DLD1 (cell line): Measurements from ENCODE around the gene ITGB2.
"Not testable (repeated sequence)": the region's sequence is repeated elsewhere in the genome, so short reads cannot be mapped to it uniquely, and the experiment has no call there.

Source experiments
- in situ Hi-C: cut with HindIII; loops from 2 replicates; pipeline ENCODE4 v1.10.0; 2017; ENCODE audit warnings: low sequenced_read_pairs

The ITGB2 gene

DNA sequence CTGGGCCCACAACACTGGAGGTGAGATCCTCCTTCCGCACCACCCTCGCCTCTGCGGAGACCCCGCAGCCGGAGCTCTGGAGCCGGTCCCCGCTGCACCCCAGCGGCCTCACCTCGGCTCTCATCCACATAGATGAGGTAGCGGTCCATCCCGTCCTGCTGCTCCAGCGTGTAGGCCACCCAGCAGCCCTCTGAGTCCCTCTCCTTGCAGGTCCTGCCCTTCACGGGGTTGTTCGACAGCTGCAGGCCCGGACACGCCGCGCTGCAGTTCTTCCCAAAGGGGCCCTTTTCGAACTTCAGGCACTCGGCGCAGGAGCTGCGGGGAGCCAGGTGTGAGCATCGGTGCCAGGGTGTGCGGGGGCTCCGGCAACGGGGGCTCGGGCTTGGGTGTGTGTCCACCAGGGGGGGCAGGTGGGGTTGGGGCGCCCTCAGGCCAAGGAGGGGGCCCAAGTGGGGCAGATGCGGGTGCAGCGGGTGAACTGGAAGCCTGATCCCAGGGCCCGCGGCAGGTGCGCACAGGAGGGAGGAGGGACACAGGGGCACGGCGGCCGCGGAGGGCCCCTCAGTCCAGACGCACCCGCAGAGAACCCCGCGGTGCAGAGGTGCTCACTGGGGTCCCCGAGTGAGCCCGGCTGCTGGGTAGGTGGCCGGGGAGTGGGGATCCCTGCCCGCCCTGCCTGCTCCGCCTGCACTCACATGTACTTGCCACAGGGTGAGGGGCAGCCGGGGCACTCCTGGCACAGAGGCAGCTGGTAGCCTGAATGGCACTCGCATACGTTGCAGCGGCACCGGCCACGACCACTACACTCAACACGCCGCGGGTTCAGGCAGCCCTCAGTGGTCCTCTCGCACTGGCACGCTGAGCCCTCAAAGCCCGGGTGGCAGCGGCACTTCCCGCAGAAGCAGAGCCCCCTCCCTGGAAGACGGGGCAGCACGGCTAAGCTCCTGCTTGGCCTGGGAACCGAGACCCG is 31.8 kb downstream of the ITGB2 start:
- in situ Hi-C loops: no loop called here

DNA sequence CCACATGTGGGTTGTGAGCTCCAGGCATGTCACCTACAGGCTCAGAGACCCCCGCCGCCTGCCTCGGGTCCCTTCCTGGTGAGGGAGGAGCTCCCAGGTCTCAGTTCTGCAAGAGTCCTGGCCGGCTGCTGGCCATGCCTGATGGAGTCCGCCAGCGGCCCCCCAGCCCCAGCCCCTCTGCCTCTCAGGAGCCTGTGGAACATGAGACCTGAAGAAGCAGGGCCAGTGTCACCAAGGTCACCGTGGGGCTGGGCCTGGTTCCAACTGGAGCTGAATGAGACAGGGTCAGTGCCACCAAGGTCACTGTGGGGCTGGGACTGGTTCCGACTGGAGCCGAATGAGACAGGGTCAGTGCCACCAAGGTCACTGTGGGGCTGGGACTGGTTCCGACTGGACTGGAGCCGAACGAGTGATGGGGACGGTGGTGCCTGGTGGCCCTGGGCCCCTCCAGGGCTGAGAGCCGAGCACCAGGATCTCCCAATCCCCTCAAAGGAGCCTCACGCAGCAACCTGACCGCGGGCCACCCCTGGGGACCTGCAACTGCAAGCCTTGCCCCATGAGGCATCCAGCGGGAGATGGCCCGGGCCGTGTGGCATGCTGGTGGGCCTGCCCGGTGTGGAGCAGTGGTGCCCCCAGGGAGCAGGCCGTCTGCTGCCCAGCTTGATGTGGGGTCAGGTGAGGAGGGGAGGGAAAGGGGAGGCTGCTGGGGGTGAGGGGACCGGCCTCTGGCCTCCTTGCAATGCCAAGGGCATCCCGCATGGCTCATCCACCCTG is 32.7 kb downstream of the ITGB2 start:
- in situ Hi-C loops: no loop called here

DNA sequence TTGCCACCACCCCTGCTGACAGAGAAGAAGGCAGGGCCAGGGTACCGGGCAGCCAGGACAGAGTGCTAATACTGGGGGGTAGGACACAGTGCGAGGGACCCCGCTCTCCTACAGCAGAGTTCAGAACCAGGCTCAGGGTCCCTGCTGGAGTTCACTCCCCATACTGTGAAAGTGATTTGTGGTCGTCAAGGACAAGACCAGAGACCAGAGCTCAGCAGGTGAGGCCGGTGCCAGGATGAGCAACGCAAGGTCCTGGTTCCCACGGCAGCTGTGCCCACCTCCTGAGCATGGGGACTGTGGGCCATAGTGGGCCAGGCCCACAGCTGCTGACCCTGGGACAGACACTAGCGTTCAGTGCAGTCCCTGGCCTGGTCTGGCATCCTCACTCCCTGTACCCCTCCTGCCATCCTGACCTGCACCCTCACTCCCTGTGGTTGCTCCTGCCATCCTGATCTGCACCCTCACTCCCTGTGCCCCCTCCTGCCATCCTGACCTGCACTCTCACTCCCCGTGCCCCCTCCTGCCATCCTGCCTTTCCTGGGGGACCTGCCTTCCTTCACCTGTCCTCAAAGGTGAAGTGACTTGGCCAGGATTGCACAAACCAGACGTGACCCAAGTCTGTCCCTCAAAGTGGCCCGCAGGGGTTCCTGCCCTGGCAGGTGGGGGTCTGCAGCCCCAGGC is 33.4 kb downstream of the ITGB2 start:
- in situ Hi-C loops: no loop called here

DNA sequence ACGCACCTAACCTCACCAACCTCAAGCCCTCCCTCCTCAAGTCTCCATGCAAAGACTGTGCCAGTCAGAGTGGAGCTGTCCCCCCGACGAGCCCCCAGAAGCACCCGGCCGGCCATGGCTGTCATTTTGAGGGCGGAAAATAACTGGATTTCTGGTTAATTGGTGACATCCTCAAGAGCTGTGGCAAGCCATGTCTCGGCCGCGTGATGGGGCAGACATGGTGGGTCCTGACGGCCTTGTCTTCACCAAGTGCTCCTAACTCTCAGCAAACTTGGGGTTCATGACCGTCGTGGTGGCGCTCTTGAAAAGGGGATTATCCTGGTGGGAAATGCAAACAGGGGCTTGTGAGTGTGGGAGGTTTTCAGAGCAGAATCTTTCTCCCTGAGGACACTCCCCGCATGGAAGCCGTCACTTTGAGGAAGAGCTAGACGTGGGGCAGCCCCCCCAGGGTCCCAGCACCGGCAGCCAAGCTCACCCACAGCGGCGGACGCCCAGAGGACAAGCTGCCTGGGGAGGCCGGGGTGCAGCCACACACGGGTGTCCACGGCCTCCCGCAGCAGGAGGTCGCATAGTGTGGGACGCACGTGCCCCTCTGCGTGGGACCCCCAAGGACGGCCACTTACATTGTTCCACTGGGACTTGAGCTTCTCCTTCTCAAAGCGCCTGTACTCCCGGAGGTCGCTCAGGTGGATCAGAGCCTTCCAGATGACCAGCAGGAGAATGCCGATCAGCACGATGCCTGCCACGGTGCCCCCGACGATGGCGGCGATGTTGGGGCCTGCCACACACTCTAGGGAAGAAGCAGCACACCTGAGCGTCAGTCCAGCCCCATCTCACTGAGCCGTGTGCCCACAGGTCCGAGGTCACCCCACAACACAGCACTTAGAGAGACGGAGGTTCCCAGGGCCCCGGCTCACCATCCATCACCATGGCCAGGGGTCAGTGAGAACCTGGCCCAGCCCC is 34.3 kb downstream of the ITGB2 start:
- in situ Hi-C loops: no loop called here

DNA sequence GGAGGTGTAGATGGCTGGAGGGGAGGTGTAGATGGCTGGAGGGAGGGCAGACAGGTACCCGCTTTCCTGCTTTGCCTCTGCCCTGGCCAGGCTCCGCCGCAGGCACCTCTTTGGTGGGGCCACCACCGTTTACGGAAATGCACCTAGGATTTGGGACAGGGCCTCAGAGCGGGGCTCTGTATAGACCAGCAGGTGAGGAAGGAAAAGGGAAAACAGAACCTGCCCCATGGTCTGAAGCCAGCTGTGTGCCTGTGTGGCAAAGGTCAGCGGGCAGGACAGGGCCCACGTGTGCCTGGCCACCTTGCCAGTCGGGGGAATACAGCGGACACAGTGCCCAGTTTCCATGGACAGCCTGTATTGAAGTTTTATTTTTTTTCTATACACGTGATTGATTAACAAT is 35.1 kb downstream of the ITGB2 start:
- in situ Hi-C loops: no loop called here

DNA sequence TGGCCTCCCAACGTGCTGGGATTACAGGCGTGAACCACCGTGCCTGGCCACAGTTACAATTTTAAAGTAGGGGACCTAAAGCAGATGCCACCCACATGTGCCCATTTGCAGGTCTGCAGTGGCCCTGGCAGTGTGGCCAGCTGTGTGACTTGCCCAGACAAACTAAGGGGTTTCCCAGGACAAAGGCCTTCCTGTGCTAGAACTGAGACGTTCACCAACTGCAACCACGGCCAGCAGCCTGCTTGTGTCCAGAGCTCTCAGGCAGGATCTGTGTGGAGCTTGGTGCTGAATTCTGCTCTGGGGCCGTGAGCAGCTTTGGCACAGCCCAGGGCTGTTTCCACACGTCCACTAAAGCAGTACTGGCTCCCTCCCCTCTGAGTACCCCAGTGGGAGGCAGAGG is 36.6 kb downstream of the ITGB2 start:
- in situ Hi-C loops: no loop called here

DNA sequence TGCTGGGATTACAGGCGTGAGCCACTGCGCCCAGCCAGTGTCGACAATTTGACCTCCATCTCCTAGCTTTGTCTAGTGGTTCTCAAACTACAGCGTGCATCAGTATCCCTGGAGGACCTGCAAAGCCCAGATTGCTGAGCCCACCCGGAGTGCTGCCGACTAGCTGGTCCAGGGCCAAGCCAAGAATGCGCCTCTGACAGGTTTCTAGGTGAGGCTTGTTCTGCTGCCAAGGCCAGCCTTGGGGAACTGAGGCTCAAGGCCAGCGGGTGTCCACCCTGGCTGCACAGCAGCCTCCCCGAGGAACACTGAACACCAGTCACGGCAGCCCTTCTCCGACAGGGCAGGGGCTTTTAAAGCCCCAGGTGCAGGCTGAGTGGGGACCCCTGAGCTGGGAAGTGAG is 37.4 kb downstream of the ITGB2 start:
- in situ Hi-C loops: no loop called here

DNA sequence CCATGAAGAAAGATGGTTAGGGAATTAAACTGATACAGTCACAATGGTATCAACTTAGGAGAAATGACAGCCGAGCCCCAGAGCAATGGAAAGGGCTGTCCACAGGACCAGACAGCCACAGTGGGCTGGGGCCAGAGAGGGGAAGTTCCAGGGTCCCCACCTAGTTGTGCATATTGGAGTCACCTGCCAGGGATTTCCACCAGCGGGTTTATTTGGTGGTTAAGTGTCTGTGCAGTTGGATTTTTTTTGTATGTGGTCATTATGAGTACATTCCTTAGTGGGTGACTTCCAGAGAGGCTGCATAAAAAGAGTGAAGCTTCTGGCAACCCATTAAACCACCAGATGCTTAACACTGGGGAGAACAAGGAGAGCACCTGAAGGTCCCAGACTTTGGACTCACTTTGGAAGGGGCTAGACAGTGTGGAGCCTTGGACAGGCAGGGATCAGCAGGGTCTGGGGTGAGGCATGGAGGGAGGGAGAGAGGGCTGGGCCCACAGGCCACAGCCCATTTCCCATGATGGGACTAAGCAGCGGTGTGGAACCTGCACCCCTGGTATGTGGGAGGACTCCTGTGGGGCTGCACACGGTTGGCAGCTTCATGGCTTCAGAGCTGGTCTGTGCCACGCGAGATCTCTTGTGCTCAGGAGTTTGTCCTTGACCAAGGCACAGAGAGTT is 39.4 kb downstream of the ITGB2 start:
- in situ Hi-C loops: no loop called here

DNA sequence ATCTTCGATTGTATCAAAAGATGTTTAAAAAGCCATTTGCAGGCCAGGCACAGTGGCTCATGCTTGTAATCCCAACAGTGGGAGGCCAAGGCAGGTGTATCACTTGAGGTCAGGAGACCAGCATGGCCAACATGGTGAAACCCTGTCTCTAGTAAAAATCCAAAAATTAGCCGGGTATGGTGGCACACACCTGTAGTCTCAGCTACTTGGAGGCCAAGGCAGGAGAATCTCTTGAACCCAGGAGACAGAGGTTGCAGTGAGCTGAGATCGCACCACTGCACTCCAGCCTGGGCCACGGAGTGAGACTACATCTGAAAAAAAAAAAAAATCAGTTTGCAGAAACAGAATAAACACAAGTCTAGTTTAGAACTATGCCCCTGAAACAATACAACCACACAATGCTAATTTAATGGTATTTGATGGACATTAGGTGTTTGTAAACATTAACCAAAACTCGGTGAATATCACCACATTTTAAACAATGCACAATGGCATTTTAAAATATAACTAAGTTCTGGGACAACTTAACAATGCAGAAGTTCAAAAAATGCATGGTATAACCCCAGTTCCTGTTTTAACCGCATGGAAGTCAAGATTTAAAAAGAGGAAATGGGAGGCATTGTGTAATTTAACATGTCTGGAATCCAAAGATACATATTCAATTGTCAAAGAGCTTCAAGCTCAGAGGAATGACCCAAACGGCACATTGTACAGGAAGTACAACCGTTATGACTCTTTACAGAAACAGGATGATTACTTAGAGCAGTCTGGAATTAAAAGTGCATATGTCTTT is 40.1 kb downstream of the ITGB2 start:
- in situ Hi-C loops: no loop called here

DNA sequence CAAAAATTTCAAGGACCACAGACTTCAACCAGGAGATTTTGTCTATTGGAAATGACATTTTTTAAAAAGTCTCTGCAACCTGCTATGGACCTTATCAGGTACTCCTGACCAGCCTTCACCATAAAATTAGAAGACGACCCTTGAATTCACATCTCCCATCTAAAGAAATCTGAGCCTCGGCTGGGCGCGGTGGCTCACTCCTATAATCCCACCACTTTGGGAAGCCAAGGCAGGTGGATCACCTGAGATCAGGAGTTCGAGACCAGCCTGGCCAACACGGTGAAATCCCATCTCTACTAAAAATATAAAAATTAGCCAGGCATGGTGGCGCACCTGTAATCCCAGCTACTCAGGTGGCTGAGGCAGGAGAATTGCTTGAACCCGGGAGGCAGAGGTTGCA is 41.5 kb downstream of the ITGB2 start:
- in situ Hi-C loops: not testable (repeated sequence)

DNA sequence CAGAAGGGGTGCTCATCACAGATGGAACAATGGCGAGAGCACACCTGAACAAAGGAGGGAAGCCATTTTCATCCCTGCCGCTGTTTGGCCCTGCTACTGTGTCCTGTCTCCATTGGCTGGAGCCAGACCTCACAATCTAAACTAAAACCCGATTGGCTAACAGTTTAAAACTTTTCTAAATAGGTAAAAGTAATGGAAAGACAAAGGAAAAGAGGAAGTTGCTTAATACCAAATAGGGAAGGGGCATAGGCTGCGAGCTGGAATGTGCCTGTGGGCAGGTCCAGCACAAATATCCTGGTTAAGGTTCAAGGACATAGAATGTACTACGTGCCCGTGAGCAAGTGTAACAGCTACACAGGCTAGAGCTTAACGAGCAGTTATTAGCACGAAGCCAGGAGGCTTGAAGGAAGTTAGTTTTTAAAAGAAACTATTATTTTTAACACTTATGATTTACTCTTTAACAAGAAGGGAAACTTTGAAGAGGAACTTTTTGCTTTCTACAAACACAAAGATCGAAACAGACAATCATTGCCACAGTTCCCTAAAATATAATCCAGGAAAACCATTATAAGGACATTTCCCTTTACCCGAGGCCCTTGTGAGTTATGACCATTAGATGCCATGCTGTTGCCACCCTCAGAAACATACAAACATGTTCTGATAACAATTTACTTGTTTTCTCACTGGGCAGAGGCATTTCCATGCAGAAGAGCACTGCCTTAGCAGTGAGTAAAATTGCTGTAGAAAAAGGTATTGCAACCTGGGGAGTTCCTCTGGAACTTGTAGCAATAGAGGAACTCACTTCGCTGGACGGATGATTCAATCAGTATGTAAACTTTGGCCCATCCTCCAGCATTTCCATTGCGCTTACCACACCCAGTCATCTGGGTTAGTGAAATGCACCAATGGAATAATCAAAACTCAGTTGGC is 42.4 kb downstream of the ITGB2 start:
- in situ Hi-C loops: no loop called here

DNA sequence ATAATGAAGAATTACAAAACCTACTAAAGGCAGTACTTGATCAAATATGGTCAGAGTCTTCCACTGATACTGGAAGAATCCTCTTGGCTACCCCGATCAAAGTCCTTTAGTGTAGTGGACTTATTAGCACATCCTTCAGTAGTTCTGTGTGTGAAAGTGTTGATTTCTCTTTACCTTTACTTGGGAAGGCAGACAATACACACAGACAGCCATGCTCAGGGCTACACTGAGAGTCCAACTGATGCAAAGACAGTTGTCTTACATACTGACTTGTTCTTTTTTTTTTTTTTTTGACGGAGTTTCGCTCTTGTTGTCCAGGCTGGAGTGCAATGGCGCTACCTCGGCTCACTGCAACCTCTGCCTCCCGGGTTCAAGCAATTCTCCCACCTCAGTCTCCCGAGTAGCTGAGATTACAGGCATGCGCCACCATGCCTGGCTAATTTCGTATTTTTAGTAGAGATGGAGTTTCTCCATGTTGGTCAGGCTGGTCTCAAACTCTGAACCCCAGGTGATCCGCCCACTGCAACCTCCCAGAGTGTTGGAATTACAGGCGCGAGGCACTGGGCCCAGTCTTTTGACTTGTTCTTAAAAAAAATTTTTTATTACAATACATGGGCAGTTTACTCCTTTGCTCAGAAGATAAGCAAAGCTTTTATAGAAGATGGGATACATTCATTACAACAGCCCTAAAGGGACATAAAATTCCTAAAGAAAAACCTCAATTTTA is 43.7 kb downstream of the ITGB2 start:
- in situ Hi-C loops: no loop called here

DNA sequence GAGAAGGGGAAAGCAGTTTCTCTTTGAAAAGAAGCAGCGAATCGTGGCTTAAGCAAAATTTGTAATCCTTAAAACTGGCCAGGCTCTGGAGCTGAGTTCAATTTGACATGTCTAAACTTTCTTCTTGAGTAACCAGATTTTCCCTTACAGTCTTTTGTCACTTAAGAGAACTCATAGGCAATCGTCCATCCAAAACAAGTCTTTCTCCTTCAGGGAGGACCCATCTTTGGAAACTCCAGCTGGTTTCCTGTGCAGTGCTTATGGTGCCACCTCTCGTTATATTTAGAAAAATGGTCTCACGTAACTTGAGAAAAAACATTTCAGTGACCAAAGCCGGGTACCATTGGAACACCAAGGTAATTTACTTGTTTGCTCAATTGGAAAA is 45.4 kb downstream of the ITGB2 start:
- in situ Hi-C loops: no loop called here

DNA sequence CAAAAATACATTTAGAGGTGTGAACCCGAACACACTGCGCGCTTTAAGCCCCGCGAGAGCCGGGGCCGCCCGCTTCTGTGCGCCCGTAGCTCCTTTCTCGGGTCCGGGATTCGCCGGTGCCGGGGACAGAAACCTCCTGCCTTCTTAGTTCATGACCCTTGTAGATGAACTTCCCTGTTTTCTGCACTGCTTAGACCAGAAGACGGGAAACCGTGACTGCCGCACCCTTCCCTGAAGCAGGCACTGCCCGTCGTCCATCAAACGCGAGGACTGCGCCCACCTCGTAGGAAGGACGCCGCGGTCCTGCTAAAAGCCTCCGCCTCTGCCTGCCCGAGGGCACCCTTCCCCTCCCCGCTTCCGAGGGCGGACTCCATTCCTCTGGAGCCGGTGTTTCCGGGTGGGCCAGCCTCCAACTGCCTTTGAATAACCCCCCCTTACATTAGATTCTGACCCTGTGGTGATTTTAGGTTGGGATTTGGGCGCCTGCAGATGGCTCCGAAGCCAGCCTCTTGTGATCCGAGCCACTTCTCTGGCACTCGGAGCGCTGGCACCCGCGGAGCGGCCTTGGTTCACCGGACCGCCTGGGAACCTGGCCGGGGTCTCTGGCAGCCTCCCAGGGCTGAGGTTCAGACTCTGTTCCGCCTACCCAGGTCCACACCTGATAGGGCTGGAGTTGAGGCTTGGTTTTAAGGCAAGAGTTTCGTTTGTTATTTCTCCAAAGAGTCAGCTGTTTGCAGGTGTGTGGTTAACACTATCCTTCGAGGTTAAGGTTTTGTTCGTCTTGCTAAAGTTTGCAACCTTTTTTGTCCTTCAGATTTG is 46.0 kb downstream of the ITGB2 start:
- in situ Hi-C loops: no loop called here

DNA sequence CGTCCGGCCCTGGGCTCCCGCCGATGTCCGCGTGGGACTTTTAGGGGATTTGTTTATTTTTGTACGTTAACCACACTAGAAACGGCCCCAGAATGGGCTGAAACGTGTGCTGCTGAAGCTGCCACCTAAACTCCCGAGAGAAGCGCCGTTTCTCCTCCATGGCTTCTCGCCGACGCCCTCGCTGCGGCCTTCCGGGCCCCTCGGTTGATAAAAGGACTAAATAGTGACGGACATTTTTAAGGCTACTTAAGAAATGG is 46.5 kb downstream of the ITGB2 start:
- in situ Hi-C loops: no loop called here

DNA sequence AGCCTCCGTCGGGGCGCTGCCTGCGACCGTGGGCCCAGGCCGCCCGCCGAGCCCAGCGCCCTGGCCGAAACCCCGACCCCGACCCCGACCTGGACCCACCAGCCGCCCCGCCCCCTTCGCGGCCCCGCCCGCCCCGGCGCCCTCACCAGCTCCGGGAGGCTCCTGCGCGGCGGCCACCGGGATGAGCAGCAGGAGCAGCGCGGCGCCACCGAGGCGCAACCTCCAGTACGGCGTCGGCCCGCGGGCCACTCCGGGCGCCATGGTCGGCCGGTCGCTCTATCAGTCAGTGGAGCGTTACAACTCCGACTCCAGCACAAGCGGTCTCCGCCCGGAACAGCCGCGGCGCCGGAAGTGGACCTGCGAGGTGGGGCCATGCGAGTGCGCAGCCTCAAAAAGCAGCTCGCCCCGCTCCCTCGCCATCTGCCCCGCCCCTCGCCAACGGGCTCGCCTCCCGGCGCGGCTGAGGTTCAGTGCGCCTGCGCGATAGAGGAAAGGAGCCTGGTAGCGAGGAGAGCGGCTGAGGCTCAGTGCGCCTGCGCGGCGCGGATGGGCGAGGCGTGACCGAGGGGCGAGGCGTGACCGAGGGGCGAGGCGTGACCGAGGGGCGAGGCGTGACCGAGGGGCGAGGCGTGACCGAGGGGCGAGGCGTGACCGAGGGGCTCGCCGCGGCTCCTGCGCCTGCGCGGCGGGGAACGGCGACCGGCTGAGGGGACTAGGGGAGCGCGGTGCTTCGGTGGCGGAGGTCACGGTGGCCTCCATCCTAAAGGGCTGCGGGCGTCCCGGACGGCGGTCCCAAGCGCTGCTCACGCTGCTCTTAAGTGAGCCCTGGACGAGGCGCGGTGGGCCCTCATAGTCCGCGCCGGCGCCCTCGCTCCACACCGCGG is 47.1 kb downstream of the ITGB2 start, which contains the start of gene PTTG1IP:
Gene PTTG1IP, minus strand, starts transcription at position 335 of the 884 bp plus-strand sequence. Its CDS starts 74 bp downstream, at position 261.
- in situ Hi-C loops: no loop called here
